ENCODE data around the gene RAB7A. TPM values are rescaled to one million over a fixed set of nuclear protein-coding genes. Genes with fewer than 3 reads are reported as not detected.

RAB7A gene
- total RNA-seq, 1 donor from 2014 or later: 155 TPM

- no peak overlapping the region for H3K27ac Mint-ChIP-seq (ENCODE audit: unreplicated experiment)
- DNase-seq (ENCODE audit: low spot score): no peak
- no peak for TF ChIP-seq CTCF (IDR thresholded peaks at IDR 0.05; ENCODE audit: unreplicated experiment)
- H3K36me3 Mint-ChIP-seq (ENCODE audit: low read depth, unreplicated experiment): peaks cover 45% of the 10 kb centered on the region
- H3K9me3 Mint-ChIP-seq (ENCODE audit: unreplicated experiment): no peaks in the 10 kb centered on the region
- H3K4me1 Mint-ChIP-seq (ENCODE audit: unreplicated experiment): peaks cover 35% of the 10 kb centered on the region
- H3K27me3 Mint-ChIP-seq (ENCODE audit: unreplicated experiment): peaks cover 5% of the 10 kb centered on the region
- H3K4me3 Mint-ChIP-seq (ENCODE audit: unreplicated experiment): no peak overlapping the region
Measured at GRCh38 chr3:128808672-128809071, 82.7 kb downstream of the RAB7A start.

DNA sequence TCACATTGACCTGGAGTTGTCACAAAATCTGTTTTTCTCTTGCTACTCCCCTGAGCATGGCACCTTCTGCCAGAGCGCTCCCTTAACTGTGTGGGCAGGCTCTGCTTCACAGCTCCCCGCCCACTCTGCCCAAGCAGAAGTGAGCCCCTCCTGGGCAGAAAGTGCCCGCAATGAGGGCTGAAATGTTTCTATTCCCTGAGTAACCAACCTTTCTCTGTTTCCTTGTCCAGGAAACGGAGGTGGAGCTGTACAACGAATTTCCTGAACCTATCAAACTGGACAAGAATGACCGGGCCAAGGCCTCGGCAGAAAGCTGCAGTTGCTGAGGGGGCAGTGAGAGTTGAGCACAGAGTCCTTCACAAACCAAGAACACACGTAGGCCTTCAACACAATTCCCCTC lies 87.1 kb downstream of the RAB7A start:
- no peak for DNase-seq (ENCODE audit: low spot score)
- Mint-ChIP-seq H3K4me3 (ENCODE audit: unreplicated experiment) (no peak overlapping the region), H3K27me3 (ENCODE audit: unreplicated experiment) (peaks cover 15% of the 10 kb centered on the region), H3K36me3 (ENCODE audit: low read depth, unreplicated experiment) (peaks cover 46% of the 10 kb centered on the region), H3K4me1 (ENCODE audit: unreplicated experiment) (peaks cover 8% of the 10 kb centered on the region), H3K27ac (ENCODE audit: unreplicated experiment) (no peak overlapping the region), H3K9me3 (ENCODE audit: unreplicated experiment) (no peaks in the 10 kb centered on the region)
- TF ChIP-seq CTCF (IDR thresholded peaks at IDR 0.05; ENCODE audit: unreplicated experiment): no peak

DNA sequence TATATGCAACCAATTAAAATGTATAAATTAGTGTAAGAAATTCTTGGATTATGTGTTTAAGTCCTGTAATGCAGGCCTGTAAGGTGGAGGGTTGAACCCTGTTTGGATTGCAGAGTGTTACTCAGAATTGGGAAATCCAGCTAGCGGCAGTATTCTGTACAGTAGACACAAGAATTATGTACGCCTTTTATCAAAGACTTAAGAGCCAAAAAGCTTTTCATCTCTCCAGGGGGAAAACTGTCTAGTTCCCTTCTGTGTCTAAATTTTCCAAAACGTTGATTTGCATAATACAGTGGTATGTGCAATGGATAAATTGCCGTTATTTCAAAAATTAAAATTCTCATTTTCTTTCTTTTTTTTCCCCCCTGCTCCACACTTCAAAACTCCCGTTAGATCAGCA lies 88.1 kb downstream of the RAB7A start:
- peaks cover 49% of the 10 kb centered on the region for H3K36me3 Mint-ChIP-seq (ENCODE audit: low read depth, unreplicated experiment)

GRCh38 chr3:128814519-128815317 lies 88.7 kb downstream of the RAB7A start:
- Mint-ChIP-seq H3K4me3 (ENCODE audit: unreplicated experiment) (no peak overlapping the region), H3K27ac (ENCODE audit: unreplicated experiment) (no peak overlapping the region), H3K9me3 (ENCODE audit: unreplicated experiment) (no peaks in the 10 kb centered on the region), H3K4me1 (ENCODE audit: unreplicated experiment) (peaks cover 4% of the 10 kb centered on the region), H3K36me3 (ENCODE audit: low read depth, unreplicated experiment) (peaks cover 44% of the 10 kb centered on the region), H3K27me3 (ENCODE audit: unreplicated experiment) (peaks cover 16% of the 10 kb centered on the region)
- no peak for DNase-seq (ENCODE audit: low spot score)
- no peak for TF ChIP-seq CTCF (IDR thresholded peaks at IDR 0.05; ENCODE audit: unreplicated experiment)

More for the DNA sequence above, 88.1 kb downstream of the RAB7A start:
- Mint-ChIP-seq H3K27me3 (ENCODE audit: unreplicated experiment) (peaks cover 16% of the 10 kb centered on the region), H3K9me3 (ENCODE audit: unreplicated experiment) (no peaks in the 10 kb centered on the region), H3K4me1 (ENCODE audit: unreplicated experiment) (peaks cover 4% of the 10 kb centered on the region), H3K4me3 (ENCODE audit: unreplicated experiment) (no peak overlapping the region), H3K27ac (ENCODE audit: unreplicated experiment) (no peak overlapping the region)
- DNase-seq (ENCODE audit: low spot score): no peak
- TF ChIP-seq CTCF (IDR thresholded peaks at IDR 0.05; ENCODE audit: unreplicated experiment): no peak

DNA sequence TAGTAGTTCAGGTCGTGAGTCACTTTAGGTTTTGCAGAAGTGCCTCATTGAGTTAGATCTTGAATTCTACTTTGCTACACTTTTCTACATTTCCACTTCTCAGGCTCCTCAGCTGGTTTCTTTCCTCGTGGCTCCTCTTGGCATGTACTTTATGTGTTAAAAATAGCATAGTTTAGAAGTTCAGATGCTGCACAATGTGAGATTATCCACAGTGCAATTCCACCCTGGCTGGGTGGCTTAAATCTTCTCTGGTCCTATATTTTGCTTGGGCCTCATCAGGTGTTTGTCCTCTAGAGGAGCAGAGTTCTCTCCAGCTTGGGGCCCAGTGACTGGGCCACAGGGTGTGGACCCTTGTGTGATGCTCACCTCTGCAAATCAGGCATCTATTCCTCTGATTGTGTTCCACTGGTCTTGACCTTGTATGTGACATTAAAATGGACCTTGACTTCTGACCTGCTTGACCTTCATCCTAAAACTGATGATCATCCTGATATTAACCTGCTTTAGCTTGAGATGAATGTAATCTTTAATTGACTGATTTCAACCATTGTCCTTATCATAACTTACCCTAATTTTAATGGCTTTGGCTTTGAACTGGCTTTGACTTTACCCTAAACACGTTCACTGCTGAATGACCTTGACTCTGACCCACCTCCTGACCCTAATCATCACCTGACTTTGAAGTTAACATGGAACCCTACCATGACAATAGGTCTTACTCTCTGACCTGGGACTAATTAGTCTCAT lies 89.5 kb downstream of the RAB7A start:
- DNase-seq (ENCODE audit: low spot score): no peak
- Mint-ChIP-seq H3K4me3 (ENCODE audit: unreplicated experiment) (peak overlapping the region; percentile 3), H3K27ac (ENCODE audit: unreplicated experiment) (no peak overlapping the region), H3K9me3 (ENCODE audit: unreplicated experiment) (no peaks in the 10 kb centered on the region), H3K27me3 (ENCODE audit: unreplicated experiment) (peaks cover 16% of the 10 kb centered on the region), H3K4me1 (ENCODE audit: unreplicated experiment) (peaks cover 11% of the 10 kb centered on the region), H3K36me3 (ENCODE audit: low read depth, unreplicated experiment) (peaks cover 44% of the 10 kb centered on the region)
- TF ChIP-seq CTCF (IDR thresholded peaks at IDR 0.05; ENCODE audit: unreplicated experiment): no peak

Data from endothelial cell (in vitro differentiated cells).